ENCODE data around the gene RGR.

DNA sequence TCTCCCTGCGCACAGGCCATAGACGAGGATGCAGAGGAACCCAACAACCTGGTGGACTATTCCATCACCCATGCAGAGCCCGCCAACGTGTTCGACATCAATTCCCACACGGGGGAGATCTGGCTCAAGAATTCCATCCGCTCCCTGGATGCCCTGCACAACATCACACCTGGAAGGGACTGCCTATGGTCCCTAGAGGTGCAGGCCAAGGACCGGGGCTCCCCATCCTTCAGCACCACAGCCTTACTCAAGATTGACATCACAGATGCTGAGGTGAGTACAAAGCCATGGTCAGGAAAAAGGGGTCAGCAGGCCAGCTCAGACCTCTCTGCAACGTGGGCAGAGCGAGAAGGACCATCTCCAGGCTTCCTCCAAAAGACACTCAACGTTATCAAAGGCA, 31.8 kb upstream of the RGR start:
- no peak for TF ChIP-seq HDGF (IDR thresholded peaks at IDR 0.05; ENCODE audit: borderline replicate concordance)
- TF ChIP-seq SP1 (IDR thresholded peaks at IDR 0.05) = no peak
- TF ChIP-seq CTBP1 (IDR thresholded peaks at IDR 0.05; ENCODE audit: borderline replicate concordance) = no peak
- TF ChIP-seq BHLHE40 (IDR thresholded peaks at IDR 0.05; ENCODE audit: borderline replicate concordance) = no peak
- TF ChIP-seq L3MBTL2 (conservative IDR thresholded peaks at IDR 0.05) = no peak
- no peak for TF ChIP-seq FOXA1 (IDR thresholded peaks at IDR 0.05)
- TF ChIP-seq, protein P1, sequence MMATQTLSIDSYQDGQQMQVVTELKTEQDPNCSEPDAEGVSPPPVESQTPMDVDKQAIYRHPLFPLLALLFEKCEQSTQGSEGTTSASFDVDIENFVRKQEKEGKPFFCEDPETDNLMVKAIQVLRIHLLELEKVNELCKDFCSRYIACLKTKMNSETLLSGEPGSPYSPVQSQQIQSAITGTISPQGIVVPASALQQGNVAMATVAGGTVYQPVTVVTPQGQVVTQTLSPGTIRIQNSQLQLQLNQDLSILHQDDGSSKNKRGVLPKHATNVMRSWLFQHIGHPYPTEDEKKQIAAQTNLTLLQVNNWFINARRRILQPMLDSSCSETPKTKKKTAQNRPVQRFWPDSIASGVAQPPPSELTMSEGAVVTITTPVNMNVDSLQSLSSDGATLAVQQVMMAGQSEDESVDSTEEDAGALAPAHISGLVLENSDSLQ (IDR thresholded peaks at IDR 0.05) = no peak
- TF ChIP-seq NFRKB (IDR thresholded peaks at IDR 0.05) = no peak
- TF ChIP-seq TARDBP (IDR thresholded peaks at IDR 0.05) = no peak
- no peak for TF ChIP-seq ARNT (IDR thresholded peaks at IDR 0.05)

Data from HEK293T (cell line).